Measurements from ENCODE around the gene ZNF684. TPM values are rescaled to one million over a fixed set of nuclear protein-coding genes. Genes with fewer than 3 reads are reported as not detected.

The ZNF684 gene
- total and polyA plus RNA-seq, 2 donors from 2014 or later: 9.5 to 10.2 TPM

- Histone ChIP-seq H3K27ac (ENCODE audit: low read depth in 2 of 2, low read length in 2 of 2) (no peak overlapping the region), H3K9ac (ENCODE audit: low read length in 3 of 3) (no peak overlapping the region), H3K36me3 (ENCODE audit: control insufficient read depth in 2 of 3, insufficient read depth in 3 of 3, low read length in 3 of 3) (no peaks in the 10 kb centered on the region), H3K27me3 (ENCODE audit: control insufficient read depth, insufficient read depth, low read length) (no peaks in the 10 kb centered on the region), H3K9me3 (ENCODE audit: control insufficient read depth in 2 of 3, insufficient read depth in 1 of 3, low read length in 3 of 3) (no peaks in the 10 kb centered on the region), H3K4me3 (ENCODE audit: low read length in 3 of 3) (no peak overlapping the region), H3K4me1 (ENCODE audit: control insufficient read depth in 2 of 3, insufficient read depth in 2 of 3, low read depth in 1 of 3, low read length in 3 of 3) (peaks cover 0 to 4% (median 0%) of the 10 kb centered on the region in 3 donors)
- DNase-seq (no peak), FAIRE-seq (no peak)
- intact Hi-C loops (cut with DNase I): no loop called here
- no peak for TF ChIP-seq CTCF (IDR thresholded peaks at IDR 0.05; ENCODE audit: borderline replicate concordance, extremely low read depth, insufficient read depth)
Measured at GRCh38 chr1:40534589-40534988, 3.2 kb downstream of the ZNF684 start.

- Histone ChIP-seq H3K36me3 (ENCODE audit: control insufficient read depth in 2 of 3, insufficient read depth in 3 of 3, low read length in 3 of 3) (no peaks in the 10 kb centered on the region), H3K27ac (ENCODE audit: low read depth in 2 of 2, low read length in 2 of 2) (no peak overlapping the region), H3K9me3 (ENCODE audit: control insufficient read depth in 2 of 3, insufficient read depth in 1 of 3, low read length in 3 of 3) (no peaks in the 10 kb centered on the region), H3K27me3 (ENCODE audit: control insufficient read depth, insufficient read depth, low read length) (no peaks in the 10 kb centered on the region), H3K4me1 (ENCODE audit: control insufficient read depth in 2 of 3, insufficient read depth in 2 of 3, low read depth in 1 of 3, low read length in 3 of 3) (peaks cover 0 to 4% (median 0%) of the 10 kb centered on the region in 3 donors), H3K4me3 (ENCODE audit: low read length in 3 of 3) (no peak overlapping the region), H3K9ac (ENCODE audit: low read length in 3 of 3) (no peak overlapping the region)
- no peak for DNase-seq
- no peak for TF ChIP-seq CTCF (IDR thresholded peaks at IDR 0.05; ENCODE audit: borderline replicate concordance, extremely low read depth, insufficient read depth)
- intact Hi-C loops (cut with DNase I): no loop called here
- FAIRE-seq: no peak
Measured at GRCh38 chr1:40535732-40536131, 4.3 kb downstream of the ZNF684 start.

- DNase-seq (no peak), FAIRE-seq (no peak)
- Histone ChIP-seq H3K27ac (ENCODE audit: low read depth in 2 of 2, low read length in 2 of 2) (no peak overlapping the region), H3K9me3 (ENCODE audit: control insufficient read depth in 2 of 3, insufficient read depth in 1 of 3, low read length in 3 of 3) (no peaks in the 10 kb centered on the region), H3K4me3 (ENCODE audit: low read length in 3 of 3) (no peak overlapping the region), H3K36me3 (ENCODE audit: control insufficient read depth in 2 of 3, insufficient read depth in 3 of 3, low read length in 3 of 3) (peaks cover 0 to 10% (median 7%) of the 10 kb centered on the region in 3 donors), H3K9ac (ENCODE audit: low read length in 3 of 3) (no peak overlapping the region), H3K27me3 (ENCODE audit: control insufficient read depth, insufficient read depth, low read length) (no peaks in the 10 kb centered on the region), H3K4me1 (ENCODE audit: control insufficient read depth in 2 of 3, insufficient read depth in 2 of 3, low read depth in 1 of 3, low read length in 3 of 3) (no peaks in the 10 kb centered on the region)
- intact Hi-C loops (cut with DNase I): no loop called here
- TF ChIP-seq CTCF (IDR thresholded peaks at IDR 0.05; ENCODE audit: borderline replicate concordance, extremely low read depth, insufficient read depth): no peak
Measured at GRCh38 chr1:40539338-40539737, 7.9 kb downstream of the ZNF684 start.

GRCh38 chr1:40546957-40547356 is 15.5 kb downstream of the ZNF684 start:
- intact Hi-C loops (cut with DNase I): no loop called here
- H3K4me1 ChIP-seq (ENCODE audit: control insufficient read depth in 2 of 3, insufficient read depth in 2 of 3, low read depth in 1 of 3, low read length in 3 of 3): no peaks in the 10 kb centered on the region
- no peaks in the 10 kb centered on the region for H3K27me3 ChIP-seq (ENCODE audit: control insufficient read depth, insufficient read depth, low read length)
- DNase-seq: no peak
- peaks cover 5 to 28% (median 18%) of the 10 kb centered on the region in 3 donors for H3K36me3 ChIP-seq (ENCODE audit: control insufficient read depth in 2 of 3, insufficient read depth in 3 of 3, low read length in 3 of 3)
- H3K27ac ChIP-seq (ENCODE audit: low read depth in 2 of 2, low read length in 2 of 2): no peak overlapping the region
- no peak for FAIRE-seq
- H3K9me3 ChIP-seq (ENCODE audit: control insufficient read depth in 2 of 3, insufficient read depth in 1 of 3, low read length in 3 of 3): peaks cover 4 to 21% (median 5%) of the 10 kb centered on the region in 3 donors
- no peak overlapping the region for H3K4me3 ChIP-seq (ENCODE audit: low read length in 3 of 3)
- no peak overlapping the region for H3K9ac ChIP-seq (ENCODE audit: low read length in 3 of 3)
- no peak for TF ChIP-seq CTCF (IDR thresholded peaks at IDR 0.05; ENCODE audit: borderline replicate concordance, extremely low read depth, insufficient read depth)
